ENCODE results near the gene GGA1.

GGA1 gene

GRCh38 chr22:37618674-37619073 is 10.0 kb downstream of the GGA1 start:
- Histone ChIP-seq H3K27ac (no peak overlapping the region), H3K27me3 (no peaks in the 10 kb centered on the region), H3K36me3 (peaks cover 89% of the 10 kb centered on the region), H3K9me3 (no peaks in the 10 kb centered on the region), H3K4me1 (ENCODE audit: control insufficient read depth in 1 of 2, insufficient read depth in 1 of 2, low read depth in 1 of 2, low read length in 1 of 2) (peaks cover 0 to 5% of the 10 kb centered on the region in 2 experiments), H3K4me3 (ENCODE audit: low read depth in 1 of 2, low read length in 1 of 2) (no peak overlapping the region)
- no peak for TF ChIP-seq CTCF (IDR thresholded peaks at IDR 0.05)

DNA sequence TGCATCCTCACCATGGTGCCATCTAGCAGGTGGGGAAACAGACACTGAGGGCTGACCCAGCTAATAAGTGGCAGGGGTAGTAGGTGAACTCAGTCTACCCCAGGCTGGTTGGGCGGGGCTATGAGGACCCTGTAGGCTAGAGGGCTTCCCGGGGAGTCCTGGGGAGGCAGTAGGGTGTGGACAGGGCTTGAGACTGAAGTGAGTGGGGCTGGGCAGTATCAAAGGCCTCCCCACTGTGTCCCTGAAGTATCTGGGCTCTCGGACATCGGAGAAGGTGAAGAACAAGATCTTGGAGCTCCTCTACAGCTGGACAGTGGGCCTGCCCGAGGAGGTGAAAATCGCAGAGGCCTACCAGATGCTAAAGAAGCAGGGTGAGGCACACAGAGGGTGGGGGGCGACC is 11.4 kb downstream of the GGA1 start:
- no peak overlapping the region for H3K4me3 ChIP-seq (ENCODE audit: low read depth in 1 of 2, low read length in 1 of 2)
- H3K27me3 ChIP-seq: no peaks in the 10 kb centered on the region
- H3K9me3 ChIP-seq: no peaks in the 10 kb centered on the region
- peaks cover 79% of the 10 kb centered on the region for H3K36me3 ChIP-seq
- no peak overlapping the region for H3K27ac ChIP-seq
- peaks cover 0 to 6% of the 10 kb centered on the region in 2 experiments for H3K4me1 ChIP-seq (ENCODE audit: control insufficient read depth in 1 of 2, insufficient read depth in 1 of 2, low read depth in 1 of 2, low read length in 1 of 2)
- TF ChIP-seq CTCF (IDR thresholded peaks at IDR 0.05): no peak

DNA sequence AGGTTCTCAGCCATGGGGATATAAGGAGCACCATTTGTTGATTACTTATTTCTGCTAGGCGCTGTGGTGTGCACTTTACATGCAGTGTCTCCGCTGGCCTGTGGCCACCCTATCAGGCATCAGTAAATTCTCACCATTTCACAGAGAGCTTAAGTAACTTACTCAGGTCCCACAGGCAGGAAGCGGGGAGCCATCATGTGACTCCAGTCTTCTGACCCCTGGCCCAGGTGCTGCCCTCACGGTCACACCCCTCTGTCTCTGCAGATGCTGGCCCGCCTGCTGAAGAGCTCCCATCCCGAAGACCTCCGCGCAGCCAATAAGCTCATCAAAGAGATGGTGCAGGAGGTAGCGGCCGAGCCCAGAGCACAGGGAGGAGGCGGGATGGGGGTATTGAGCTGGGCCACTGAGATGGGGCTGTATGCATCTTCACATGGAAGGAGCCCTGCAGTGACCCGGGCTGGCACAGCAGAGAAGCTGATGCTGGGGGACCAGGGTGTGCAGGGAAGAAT is 12.8 kb downstream of the GGA1 start:
- Histone ChIP-seq H3K36me3 (peaks cover 79% of the 10 kb centered on the region), H3K4me3 (ENCODE audit: low read depth in 1 of 2, low read length in 1 of 2) (no peak overlapping the region), H3K4me1 (ENCODE audit: control insufficient read depth in 1 of 2, insufficient read depth in 1 of 2, low read depth in 1 of 2, low read length in 1 of 2) (peaks cover 0 to 6% of the 10 kb centered on the region in 2 experiments), H3K27ac (no peak overlapping the region), H3K27me3 (no peaks in the 10 kb centered on the region), H3K9me3 (no peaks in the 10 kb centered on the region)
- no peak for TF ChIP-seq CTCF (IDR thresholded peaks at IDR 0.05)

DNA sequence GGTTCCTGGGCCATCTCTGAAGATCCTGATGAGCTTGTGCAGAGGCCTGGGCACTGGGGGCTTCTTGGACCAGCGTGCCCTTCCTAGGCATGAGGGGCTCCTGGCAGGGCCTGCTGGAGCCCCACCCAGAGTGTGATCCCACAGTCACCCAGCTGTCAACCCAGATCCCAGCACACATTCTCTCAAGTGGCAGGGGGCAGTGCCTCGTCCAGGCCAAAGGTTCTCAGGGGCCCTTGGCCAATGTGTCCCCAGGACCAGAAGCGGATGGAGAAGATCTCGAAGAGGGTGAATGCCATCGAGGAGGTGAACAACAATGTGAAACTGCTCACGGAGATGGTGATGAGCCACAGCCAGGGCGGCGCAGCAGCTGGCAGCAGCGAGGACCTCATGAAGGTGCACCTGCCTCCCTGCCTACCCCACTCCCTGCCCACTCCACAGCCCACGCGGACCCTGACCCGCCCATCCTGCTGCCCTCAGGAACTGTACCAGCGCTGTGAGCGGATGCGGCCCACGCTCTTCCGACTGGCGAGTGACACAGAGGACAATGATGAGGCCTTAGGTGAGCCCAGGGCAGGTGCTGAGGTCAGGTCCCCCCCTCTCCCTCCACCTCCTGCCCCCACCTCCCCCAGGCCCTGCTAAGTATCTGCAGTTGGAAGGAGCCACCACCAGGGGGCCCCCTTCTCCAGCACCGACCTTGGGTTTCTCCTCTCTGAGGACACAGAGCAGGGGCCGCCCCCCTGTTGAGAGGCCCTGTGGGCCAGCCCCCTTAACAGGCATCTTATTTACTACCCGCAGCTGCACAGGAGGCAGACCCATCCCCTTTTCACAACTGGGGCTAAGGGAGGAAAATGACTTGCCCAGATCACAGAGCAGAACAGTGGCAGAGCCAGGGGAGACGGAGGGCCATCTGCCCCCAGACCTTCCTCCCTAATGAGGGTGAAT is 14.7 kb downstream of the GGA1 start:
- peaks cover 59% of the 10 kb centered on the region for H3K36me3 ChIP-seq
- no peak overlapping the region for H3K4me3 ChIP-seq (ENCODE audit: low read depth in 1 of 2, low read length in 1 of 2)
- no peaks in the 10 kb centered on the region for H3K9me3 ChIP-seq
- H3K27ac ChIP-seq: peak overlapping the region; percentile 10
- H3K27me3 ChIP-seq: no peaks in the 10 kb centered on the region
- peak; percentile 95 for TF ChIP-seq CTCF (IDR thresholded peaks at IDR 0.05)
- peaks cover 17 to 24% of the 10 kb centered on the region in 2 experiments for H3K4me1 ChIP-seq (ENCODE audit: control insufficient read depth in 1 of 2, insufficient read depth in 1 of 2, low read depth in 1 of 2, low read length in 1 of 2)

GRCh38 chr22:37624017-37624365 is 15.4 kb downstream of the GGA1 start:
- peaks cover 55% of the 10 kb centered on the region for H3K36me3 ChIP-seq
- peaks cover 17 to 29% of the 10 kb centered on the region in 2 experiments for H3K4me1 ChIP-seq (ENCODE audit: control insufficient read depth in 1 of 2, insufficient read depth in 1 of 2, low read depth in 1 of 2, low read length in 1 of 2)
- TF ChIP-seq CTCF (IDR thresholded peaks at IDR 0.05): no peak

More at GRCh38 chr22:37624017-37624365, 15.4 kb downstream of the GGA1 start:
- H3K4me3 ChIP-seq (ENCODE audit: low read depth in 1 of 2, low read length in 1 of 2): no peak overlapping the region
- no peaks in the 10 kb centered on the region for H3K9me3 ChIP-seq
- H3K27me3 ChIP-seq: no peaks in the 10 kb centered on the region
- peak overlapping the region; percentile 10 for H3K27ac ChIP-seq
